Measurements from ENCODE around the gene SESTD1. TPM values are rescaled to one million over a fixed set of nuclear protein-coding genes. Genes with fewer than 3 reads are reported as not detected.

Gene SESTD1
- total and polyA plus RNA-seq, 9 of the 15 experiments (the other 6 are each of a cell fraction or from before 2014, with no cell fraction given): 0.32 to 5.6 (median 2.1) TPM

DNA sequence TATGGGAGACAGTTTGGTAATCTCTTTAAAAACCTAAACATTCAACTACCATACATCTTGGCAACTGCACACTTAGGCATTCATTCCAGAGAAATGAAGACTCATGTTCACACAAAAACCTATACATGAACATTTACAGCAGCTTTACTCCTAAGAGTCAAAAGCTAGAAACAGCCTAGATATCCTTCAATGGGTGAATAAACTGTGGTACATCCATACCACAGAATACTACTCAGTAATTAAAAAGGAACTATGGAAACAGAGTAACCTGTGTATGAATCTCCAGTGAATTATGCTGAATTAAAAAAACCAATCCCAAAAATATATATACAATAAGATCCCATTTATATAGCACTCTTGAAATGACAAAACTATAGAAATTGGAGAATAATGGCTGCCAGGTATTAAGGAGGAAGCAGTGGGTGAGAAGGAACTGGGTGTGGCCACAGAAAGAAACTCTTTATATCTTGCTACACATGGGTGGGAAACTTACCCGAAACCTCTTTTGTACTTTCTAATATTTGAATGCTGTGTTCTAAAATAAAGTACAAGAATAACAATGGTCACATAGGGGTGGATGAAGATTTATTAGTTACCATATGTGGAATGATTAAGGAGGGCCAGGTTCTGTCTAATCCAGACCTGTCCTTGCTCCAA is 13.7 kb downstream of the SESTD1 start (continued):
- TF ChIP-seq, protein P1, sequence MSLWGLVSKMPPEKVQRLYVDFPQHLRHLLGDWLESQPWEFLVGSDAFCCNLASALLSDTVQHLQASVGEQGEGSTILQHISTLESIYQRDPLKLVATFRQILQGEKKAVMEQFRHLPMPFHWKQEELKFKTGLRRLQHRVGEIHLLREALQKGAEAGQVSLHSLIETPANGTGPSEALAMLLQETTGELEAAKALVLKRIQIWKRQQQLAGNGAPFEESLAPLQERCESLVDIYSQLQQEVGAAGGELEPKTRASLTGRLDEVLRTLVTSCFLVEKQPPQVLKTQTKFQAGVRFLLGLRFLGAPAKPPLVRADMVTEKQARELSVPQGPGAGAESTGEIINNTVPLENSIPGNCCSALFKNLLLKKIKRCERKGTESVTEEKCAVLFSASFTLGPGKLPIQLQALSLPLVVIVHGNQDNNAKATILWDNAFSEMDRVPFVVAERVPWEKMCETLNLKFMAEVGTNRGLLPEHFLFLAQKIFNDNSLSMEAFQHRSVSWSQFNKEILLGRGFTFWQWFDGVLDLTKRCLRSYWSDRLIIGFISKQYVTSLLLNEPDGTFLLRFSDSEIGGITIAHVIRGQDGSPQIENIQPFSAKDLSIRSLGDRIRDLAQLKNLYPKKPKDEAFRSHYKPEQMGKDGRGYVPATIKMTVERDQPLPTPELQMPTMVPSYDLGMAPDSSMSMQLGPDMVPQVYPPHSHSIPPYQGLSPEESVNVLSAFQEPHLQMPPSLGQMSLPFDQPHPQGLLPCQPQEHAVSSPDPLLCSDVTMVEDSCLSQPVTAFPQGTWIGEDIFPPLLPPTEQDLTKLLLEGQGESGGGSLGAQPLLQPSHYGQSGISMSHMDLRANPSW (CRISPR knock-in tag; IDR thresholded peaks at IDR 0.05): no peak
- no peak for TF ChIP-seq ZSCAN29 (IDR thresholded peaks at IDR 0.05)
- TF ChIP-seq PPARD (CRISPR knock-in tag; IDR thresholded peaks at IDR 0.05): no peak
- TF ChIP-seq DNMT1 (IDR thresholded peaks at IDR 0.05): no peak
- TF ChIP-seq ZBTB17 (CRISPR knock-in tag; IDR thresholded peaks at IDR 0.05): no peak
- TF ChIP-seq SAFB2 (IDR thresholded peaks at IDR 0.05; ENCODE audit: borderline replicate concordance, low read depth, low read length, severe bottlenecking): no peak
- TF ChIP-seq BACH1 (tag; IDR thresholded peaks at IDR 0.05): no peak
- TF ChIP-seq EWSR1 (IDR thresholded peaks at IDR 0.05; ENCODE audit: borderline replicate concordance, low read depth, partially characterized antibody): no peak

DNA sequence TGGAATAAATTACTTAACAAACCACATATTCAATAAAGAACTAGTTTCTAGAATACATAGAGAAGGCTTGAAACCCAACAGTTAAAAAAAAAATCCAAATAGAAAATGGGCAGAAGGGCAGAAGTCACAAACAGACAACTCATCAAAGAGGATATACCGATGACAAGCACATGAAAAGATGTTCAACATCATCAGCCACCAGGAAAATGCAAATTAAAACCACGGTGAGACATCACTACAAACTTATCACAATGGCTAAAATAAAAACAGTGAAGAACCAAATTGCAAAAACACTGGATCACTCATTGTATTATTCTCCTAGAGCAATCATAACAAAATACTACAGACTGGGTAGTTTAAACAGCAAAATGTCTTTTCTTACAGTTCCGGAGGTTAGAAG is 14.5 kb downstream of the SESTD1 start:
- ChIA-PET CTCF (ENCODE audit: low intra/inter-chr PET ratio) (no interaction called here), POLR2A (no interaction called here)
- Histone ChIP-seq H3K79me2 (ENCODE audit: control insufficient read depth, insufficient read depth, low read length) (no peaks in the 10 kb centered on the region), H3K4me3 (no peak overlapping the region), H3K27me3 (ENCODE audit: control insufficient read depth in 2 of 2, insufficient read depth in 2 of 2, low read length in 2 of 2) (no peaks in the 10 kb centered on the region), H3K27ac (ENCODE audit: extremely low read depth, low read depth, low read length) (no peak overlapping the region), H3K4me1 (replicated peaks in 1 of 2; ENCODE audit: control insufficient read depth in 2 of 2, insufficient read depth in 2 of 2, low read length in 2 of 2) (no peaks in the 10 kb centered on the region), H3K4me2 (ENCODE audit: insufficient read depth, low read length) (no peak overlapping the region), H3K36me3 (ENCODE audit: control insufficient read depth, insufficient read depth, low read length) (no peaks in the 10 kb centered on the region), H2AFZ (ENCODE audit: low read depth, low read length) (no peak overlapping the region), H3K9me3 (replicated peaks; ENCODE audit: control insufficient read depth, insufficient read depth, low read depth, low read length) (no peaks in the 10 kb centered on the region), H3K9me1 (ENCODE audit: control insufficient read depth, insufficient read depth, low read length) (no peaks in the 10 kb centered on the region), H4K20me1 (replicated peaks; ENCODE audit: control insufficient read depth, insufficient read depth, low read length) (no peaks in the 10 kb centered on the region), H3K9ac (ENCODE audit: insufficient read depth in 1 of 2, low read depth in 2 of 2, low read length in 2 of 2) (no peak overlapping the region)
- TF ChIP-seq NFXL1 (CRISPR knock-in tag; IDR thresholded peaks at IDR 0.05) (no peak), ZNF785 (CRISPR knock-in tag; IDR thresholded peaks at IDR 0.05) (no peak), ZNF436 (CRISPR knock-in tag; IDR thresholded peaks at IDR 0.05) (no peak), GTF2A2 (tag; IDR thresholded peaks at IDR 0.05) (no peak), ZNF24 (IDR thresholded peaks at IDR 0.05) (no peak), MAZ (CRISPR knock-in tag; conservative IDR thresholded peaks at IDR 0.05 in 1 of 2, IDR thresholded peaks at IDR 0.05 in 1 of 2) (no peak), NONO (IDR thresholded peaks at IDR 0.05; ENCODE audit: low read depth in 2 of 2, low read length in 1 of 2) (no peak)
- in situ Hi-C loops (cut with MboI): no loop called here
- no TSS peak for BruUV-seq (replicated peaks)
- FAIRE-seq (no peak), DNase-seq (ENCODE audit: extremely low read depth in 1 of 4, low spot score in 3 of 4) (no peak), ATAC-seq (no peak)
- 2% methylated on average over 3 of the region's 3 CpGs for WGBS (ENCODE audit: insufficient coverage, low coverage, missing lambda C conversion rate)
- intact Hi-C loops (cut with micrococcal nuclease): no loop called here

Measured in K562 (cell line).